ENCODE measurements around the gene FHOD3. TPM values are rescaled to one million over a fixed set of nuclear protein-coding genes. Genes with fewer than 3 reads are reported as not detected.

Gene FHOD3
- total and polyA plus RNA-seq, 2 of the 13 experiments (the other 11 are each of a cell fraction or from before 2014, with no cell fraction given): 0.07 TPM; not detected in 1

- no peak for TF ChIP-seq ZNF318 (CRISPR knock-in tag; IDR thresholded peaks at IDR 0.05)
- TF ChIP-seq KDM5B (CRISPR knock-in tag; IDR thresholded peaks at IDR 0.05; ENCODE audit: borderline replicate concordance): no peak
Observed at GRCh38 chr18:36460854-36461253, 163.3 kb downstream of the FHOD3 start (continued).

GRCh38 chr18:36461551-36461987, 164.1 kb downstream of the FHOD3 start:
- Histone ChIP-seq H3K27ac (ENCODE audit: extremely low read length, insufficient read depth, low read length) (no peak overlapping the region), H3K4me2 (ENCODE audit: low read depth, low read length) (no peak overlapping the region), H3K9me3 (ENCODE audit: low read length) (no peaks in the 10 kb centered on the region), H3K4me1 (ENCODE audit: insufficient read depth, low read length) (peaks cover 33% of the 10 kb centered on the region), H3K4me3 (replicated peaks in 1 of 3; ENCODE audit: insufficient read depth in 1 of 3, low read depth in 2 of 3, low read length in 3 of 3) (no peak overlapping the region), H4K20me1 (ENCODE audit: insufficient read depth, low read length) (no peaks in the 10 kb centered on the region), H3K36me3 (replicated peaks in 1 of 2; ENCODE audit: control insufficient read depth in 1 of 2, insufficient read depth in 2 of 2, low read length in 2 of 2) (no peaks in the 10 kb centered on the region), H2AFZ (ENCODE audit: low read length) (no peak overlapping the region), H3K9ac (ENCODE audit: insufficient read depth, low read depth, low read length) (no peak overlapping the region), H3K79me2 (ENCODE audit: insufficient read depth, low read length) (no peaks in the 10 kb centered on the region), H3K27me3 (ENCODE audit: control insufficient read depth in 1 of 2, insufficient read depth in 2 of 2, low read length in 2 of 2) (no peaks in the 10 kb centered on the region)
- BruUV-seq (replicated peaks): no TSS peak
- in situ Hi-C loops (cut with HindIII; ENCODE audit: extremely low pct_ligation_motif_present, low pct_unique_long_range_greater_than_20kb): no loop called here
- intact Hi-C loops (cut with micrococcal nuclease; ENCODE audit: unreplicated experiment): no loop called here
- DNase-seq (ENCODE audit: low spot score) (no peak), FAIRE-seq (no peak), ATAC-seq (no peak)
- ChIA-PET POLR2A (no interaction called here), CTCF (ENCODE audit: low intra/inter-chr PET ratio, low total read pairs) (no interaction called here)
- WGBS (ENCODE audit: low lambda C conversion rate): 4% methylated on average over 1 of the region's 1 CpG
- no peak for TF ChIP-seq ZNF552 (CRISPR knock-in tag; IDR thresholded peaks at IDR 0.05; ENCODE audit: borderline replicate concordance)
- no peak for TF ChIP-seq BCLAF1 (IDR thresholded peaks at IDR 0.05)
- no peak for TF ChIP-seq SSRP1 (CRISPR knock-in tag; IDR thresholded peaks at IDR 0.05)
- no peak for TF ChIP-seq ZMYM4 (CRISPR knock-in tag; IDR thresholded peaks at IDR 0.05)
- TF ChIP-seq ZNF761 (CRISPR knock-in tag; conservative IDR thresholded peaks at IDR 0.05): no peak
- no peak for TF ChIP-seq ZNF879 (CRISPR knock-in tag; IDR thresholded peaks at IDR 0.05)
- no peak for TF ChIP-seq NFKB2 (CRISPR knock-in tag; IDR thresholded peaks at IDR 0.05; ENCODE audit: borderline replicate concordance)
- no peak for TF ChIP-seq STAG1 (CRISPR knock-in tag; IDR thresholded peaks at IDR 0.05)
- no peak for TF ChIP-seq MBNL3 (CRISPR knock-in tag; conservative IDR thresholded peaks at IDR 0.05)
- no peak for TF ChIP-seq TCF7 (IDR thresholded peaks at IDR 0.05; ENCODE audit: low read depth)
- no peak for TF ChIP-seq ZNF572 (CRISPR knock-in tag; IDR thresholded peaks at IDR 0.05)
- no peak for TF ChIP-seq IKZF1 (IDR thresholded peaks at IDR 0.05)
- no peak for TF ChIP-seq SUZ12 (IDR thresholded peaks at IDR 0.05; ENCODE audit: low read depth, low read length)
- no peak for TF ChIP-seq AHR (CRISPR knock-in tag; IDR thresholded peaks at IDR 0.05)

Data from HepG2 (cell line).